HG02870 (cell line): ENCODE measurements around the gene RNF26.

Experiments used
- ATAC-seq: cut with Tn5 transposase; IDR thresholded peaks from one replicate; pipeline ENCODE4 v1.9.1; 2021; ENCODE audit warnings: mild to moderate bottlenecking, moderate library complexity; ENCODE audit not compliant: unreplicated experiment

The RNF26 gene

GRCh38 chr11:119335655-119336543, 1.6 kb downstream of the RNF26 start:
- no peak for ATAC-seq

GRCh38 chr11:119336744-119337469, 2.6 kb downstream of the RNF26 start:
- ATAC-seq = no peak

GRCh38 chr11:119337581-119338317, 3.4 kb downstream of the RNF26 start:
- no peak for ATAC-seq

- no peak for ATAC-seq
Observed at GRCh38 chr11:119338318-119338890, 4.1 kb downstream of the RNF26 start.

- no peak for ATAC-seq
Observed at GRCh38 chr11:119338965-119339588, 4.8 kb downstream of the RNF26 start.

- ATAC-seq = no peak
Observed at GRCh38 chr11:119339589-119340334, 5.4 kb downstream of the RNF26 start.

GRCh38 chr11:119340335-119341221, 6.3 kb downstream of the RNF26 start, which contains the start of gene C1QTNF5:
Gene C1QTNF5, minus strand, starts transcription at chr11:119340883. Its CDS starts 486 bp downstream, at chr11:119340397.
- no peak for ATAC-seq

- ATAC-seq = no peak
Observed at GRCh38 chr11:119341222-119342022, 7.1 kb downstream of the RNF26 start.

GRCh38 chr11:119342023-119342300, 7.6 kb downstream of the RNF26 start:
- no peak for ATAC-seq

- no peak for ATAC-seq
Observed at GRCh38 chr11:119342362-119343130, 8.2 kb downstream of the RNF26 start.

- no peak for ATAC-seq
Observed at GRCh38 chr11:119343726-119344125, 9.4 kb downstream of the RNF26 start.

GRCh38 chr11:119344291-119345010, 10.1 kb downstream of the RNF26 start:
- ATAC-seq = no peak

- ATAC-seq = no peak
Observed at GRCh38 chr11:119345685-119346084, 11.4 kb downstream of the RNF26 start.

GRCh38 chr11:119346605-119347004, 12.3 kb downstream of the RNF26 start, which contains the start of gene MFRP:
Gene MFRP, minus strand, starts transcription at chr11:119346705. Its CDS starts 192 bp downstream, at chr11:119346513.
- ATAC-seq = no peak

GRCh38 chr11:119347242-119347641, 12.9 kb downstream of the RNF26 start:
- ATAC-seq = no peak

GRCh38 chr11:119347940-119348605, 13.7 kb downstream of the RNF26 start:
- no peak for ATAC-seq
